ENCODE results near the gene UBE2M.

Gene UBE2M

GRCh38 chr19:58570770-58571574, 12.6 kb upstream of the UBE2M start:
- DNase-seq: no peak

GRCh38 chr19:58569943-58570670, 11.7 kb upstream of the UBE2M start:
- no peak for DNase-seq

- DNase-seq: no peak
Measured at GRCh38 chr19:58569191-58569942, 11.0 kb upstream of the UBE2M start.

- DNase-seq: no peak
Measured at GRCh38 chr19:58568453-58569130, 10.2 kb upstream of the UBE2M start.

- DNase-seq: no peak
Measured at GRCh38 chr19:58566989-58567388, 8.6 kb upstream of the UBE2M start.

- DNase-seq: no peak
Measured at GRCh38 chr19:58563823-58564222, 5.4 kb upstream of the UBE2M start.

- no peak for DNase-seq
Measured at GRCh38 chr19:58563034-58563573, 4.7 kb upstream of the UBE2M start.

GRCh38 chr19:58562122-58563033, 4.0 kb upstream of the UBE2M start:
- DNase-seq: no peak

GRCh38 chr19:58561373-58562121, 3.1 kb upstream of the UBE2M start:
- DNase-seq: no peak

GRCh38 chr19:58560921-58561320, 2.5 kb upstream of the UBE2M start:
- no peak for DNase-seq

- DNase-seq: no peak
Measured at GRCh38 chr19:58560007-58560887, 1.8 kb upstream of the UBE2M start.

- no peak for DNase-seq
Measured at GRCh38 chr19:58559275-58560006, 1.0 kb upstream of the UBE2M start.

GRCh38 chr19:58558623-58559274, 338 bp upstream of the UBE2M start:
- DNase-seq: no peak

- no peak for DNase-seq
Measured at GRCh38 chr19:58557221-58558065, 968 bp downstream of the UBE2M start.

GRCh38 chr19:58556622-58557220, 1.7 kb downstream of the UBE2M start:
- DNase-seq: no peak

GRCh38 chr19:58555920-58556621, 2.3 kb downstream of the UBE2M start:
- DNase-seq: no peak
